ENCODE data around the gene ACSS3.
"Not testable (repeated sequence)": the region's sequence is repeated elsewhere in the genome, so short reads cannot be mapped to it uniquely, and the experiment has no call there.

ACSS3 gene, protein sequence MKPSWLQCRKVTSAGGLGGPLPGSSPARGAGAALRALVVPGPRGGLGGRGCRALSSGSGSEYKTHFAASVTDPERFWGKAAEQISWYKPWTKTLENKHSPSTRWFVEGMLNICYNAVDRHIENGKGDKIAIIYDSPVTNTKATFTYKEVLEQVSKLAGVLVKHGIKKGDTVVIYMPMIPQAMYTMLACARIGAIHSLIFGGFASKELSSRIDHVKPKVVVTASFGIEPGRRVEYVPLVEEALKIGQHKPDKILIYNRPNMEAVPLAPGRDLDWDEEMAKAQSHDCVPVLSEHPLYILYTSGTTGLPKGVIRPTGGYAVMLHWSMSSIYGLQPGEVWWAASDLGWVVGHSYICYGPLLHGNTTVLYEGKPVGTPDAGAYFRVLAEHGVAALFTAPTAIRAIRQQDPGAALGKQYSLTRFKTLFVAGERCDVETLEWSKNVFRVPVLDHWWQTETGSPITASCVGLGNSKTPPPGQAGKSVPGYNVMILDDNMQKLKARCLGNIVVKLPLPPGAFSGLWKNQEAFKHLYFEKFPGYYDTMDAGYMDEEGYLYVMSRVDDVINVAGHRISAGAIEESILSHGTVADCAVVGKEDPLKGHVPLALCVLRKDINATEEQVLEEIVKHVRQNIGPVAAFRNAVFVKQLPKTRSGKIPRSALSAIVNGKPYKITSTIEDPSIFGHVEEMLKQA

GRCh38 chr12:81077686-81078441 lies at the start of gene ACSS3:
TSS of gene ACSS3 (plus strand) at chr12:81078079. CDS start at chr12:81078121, 42 bp downstream.
- DNase-seq: no peak

DNA sequence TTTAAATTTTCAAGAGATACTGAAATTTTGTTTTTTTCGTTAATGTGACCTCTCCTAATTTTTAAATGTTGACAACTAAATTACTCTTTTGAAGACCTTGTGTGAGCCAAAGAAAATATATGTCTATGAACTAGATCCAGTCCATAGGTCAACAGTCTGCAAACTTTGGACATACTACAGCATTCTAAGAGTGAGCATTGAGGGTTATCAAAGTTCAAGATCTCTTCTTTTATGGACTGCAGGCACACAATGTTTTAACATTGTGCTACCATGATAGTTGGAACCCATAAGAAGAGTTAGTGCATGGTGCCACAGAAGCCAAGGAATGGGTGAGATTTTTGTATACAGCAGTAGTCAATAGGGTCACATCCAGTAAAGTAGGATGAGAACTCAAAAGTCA lies 43.0 kb upstream of the ACSS3 start:
- no peak for DNase-seq

- no peak for DNase-seq
These were observed 38.6 kb upstream of the ACSS3 start for GRCh38 chr12:81039231-81039630.

GRCh38 chr12:81043979-81044740 lies 33.7 kb upstream of the ACSS3 start:
- DNase-seq: no peak

DNA sequence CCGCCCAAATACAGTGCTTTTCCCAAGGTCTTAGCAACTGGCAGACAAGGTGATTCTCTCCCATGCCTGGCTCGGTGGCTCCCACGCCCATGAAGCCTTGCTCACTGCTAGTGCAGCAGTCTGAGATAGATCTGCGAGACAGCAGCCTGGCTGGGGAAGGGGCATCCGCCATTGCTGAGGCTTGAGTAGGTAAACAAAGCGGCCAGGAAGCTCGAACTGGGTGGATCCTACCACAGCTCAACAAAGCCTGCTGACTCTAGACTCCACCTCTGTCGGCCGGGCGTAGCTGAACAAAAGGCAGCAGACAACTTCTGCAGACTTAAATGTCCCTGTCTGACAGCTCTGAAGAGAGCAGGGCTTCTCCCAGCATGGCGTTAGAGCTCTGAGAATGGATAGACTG lies 12.9 kb upstream of the ACSS3 start:
- not testable (repeated sequence) for DNase-seq

- DNase-seq: no peak
These were observed 7.0 kb upstream of the ACSS3 start for GRCh38 chr12:81070846-81071245.

DNA sequence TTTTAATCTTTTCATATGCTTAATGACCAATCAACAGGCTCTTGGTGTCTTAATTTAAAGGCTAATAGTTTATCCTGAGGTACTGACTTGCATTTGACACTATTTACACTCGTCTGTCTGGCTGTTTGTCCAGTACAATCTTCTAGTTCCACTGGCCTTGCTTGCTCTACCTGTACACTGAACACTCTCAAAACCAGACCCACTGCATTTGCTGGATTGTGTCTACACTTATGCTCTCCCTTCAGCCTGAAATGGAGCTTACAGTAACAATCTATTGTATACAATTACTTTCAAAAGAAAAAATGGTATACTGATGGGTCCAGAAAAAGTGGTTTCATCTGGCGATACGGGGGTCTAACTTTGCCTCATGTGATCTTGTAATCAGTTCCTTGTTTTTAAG lies 2.3 kb upstream of the ACSS3 start:
- no peak for DNase-seq

DNA sequence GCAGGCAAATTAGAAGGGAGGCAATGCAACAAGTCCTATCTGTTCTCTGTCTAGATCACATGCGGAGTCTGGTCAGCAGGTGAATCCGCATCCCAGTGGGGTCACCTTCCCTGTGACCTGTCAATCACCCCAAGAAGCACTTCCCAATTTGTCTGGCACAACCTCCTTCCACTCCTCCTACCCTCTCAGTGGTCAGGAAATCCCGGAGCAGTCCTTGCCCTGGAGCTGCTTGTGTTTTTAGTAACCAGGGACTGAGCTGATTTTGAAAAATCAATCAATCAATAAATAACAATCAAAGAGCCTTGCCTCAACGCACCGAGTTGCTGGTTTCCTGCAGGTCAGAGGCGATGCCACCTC lies 572 bp upstream of the ACSS3 start:
- DNase-seq: no peak

- DNase-seq: no peak
These were observed 754 bp downstream of the ACSS3 start for GRCh38 chr12:81078469-81079196.

DNA sequence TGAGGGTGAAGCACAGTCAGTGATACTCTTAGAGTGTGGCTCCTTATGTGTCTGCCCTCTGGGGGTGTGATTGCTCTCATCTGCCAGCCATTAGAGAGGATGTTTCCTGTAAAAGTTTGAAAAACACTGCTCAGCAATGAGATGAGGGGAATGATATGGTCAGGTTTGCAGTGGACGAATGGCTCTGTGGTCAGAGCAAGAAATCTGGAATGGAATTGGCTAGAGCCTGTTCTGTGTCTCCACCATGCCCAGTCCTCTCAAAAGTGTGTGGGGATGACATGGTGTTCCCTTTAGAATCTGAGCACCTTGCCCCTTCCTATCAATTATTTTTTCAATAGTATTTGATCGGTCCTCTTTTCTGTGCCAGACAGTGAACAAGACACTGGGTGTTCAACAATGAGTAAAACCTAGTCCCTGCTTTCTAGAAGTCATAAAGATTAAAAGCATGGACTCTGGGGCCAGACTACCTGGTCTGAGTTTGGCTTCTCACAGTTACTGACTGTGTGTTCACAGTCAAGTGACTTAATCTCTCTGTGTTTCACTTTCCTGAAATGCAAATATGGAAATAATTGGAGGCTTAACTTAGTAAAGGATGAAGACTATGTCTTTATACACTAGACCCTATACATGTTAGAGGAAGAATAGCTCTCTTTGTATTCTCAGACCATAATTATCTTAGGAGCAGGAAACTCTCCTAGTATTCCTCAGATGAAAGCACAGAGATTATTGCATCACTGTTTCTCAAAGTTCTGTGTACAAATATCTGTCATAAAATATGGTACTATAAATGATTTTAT lies 1.6 kb downstream of the ACSS3 start:
- DNase-seq: no peak

DNA sequence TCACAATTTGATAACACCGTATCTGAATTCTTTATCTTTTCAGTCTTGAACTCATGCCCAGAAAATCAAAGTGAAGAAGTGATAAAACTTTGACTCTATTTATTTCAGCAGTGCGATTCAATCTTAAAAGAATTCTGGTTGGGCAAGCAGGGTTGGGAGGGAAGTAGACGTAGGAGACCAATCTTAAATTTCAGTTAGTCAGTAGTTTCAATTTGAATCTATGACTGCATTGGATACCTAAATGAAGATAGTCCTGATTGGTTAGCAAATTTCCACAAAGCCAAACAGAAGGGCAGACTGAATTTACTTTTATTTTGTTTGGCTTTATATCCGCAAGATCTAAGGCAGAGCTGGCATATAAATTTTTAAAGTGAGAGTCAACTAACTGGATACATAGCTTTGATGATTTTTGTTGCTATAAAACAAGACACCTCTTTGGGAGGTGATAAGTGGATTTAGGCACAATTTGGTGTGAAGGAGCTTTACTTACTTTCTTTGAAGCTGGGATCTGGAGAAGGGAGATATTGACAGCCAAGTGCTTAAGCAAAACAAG lies 2.6 kb downstream of the ACSS3 start:
- no peak for DNase-seq

- no peak for DNase-seq
These were observed 3.8 kb downstream of the ACSS3 start for GRCh38 chr12:81081726-81082125.

DNA sequence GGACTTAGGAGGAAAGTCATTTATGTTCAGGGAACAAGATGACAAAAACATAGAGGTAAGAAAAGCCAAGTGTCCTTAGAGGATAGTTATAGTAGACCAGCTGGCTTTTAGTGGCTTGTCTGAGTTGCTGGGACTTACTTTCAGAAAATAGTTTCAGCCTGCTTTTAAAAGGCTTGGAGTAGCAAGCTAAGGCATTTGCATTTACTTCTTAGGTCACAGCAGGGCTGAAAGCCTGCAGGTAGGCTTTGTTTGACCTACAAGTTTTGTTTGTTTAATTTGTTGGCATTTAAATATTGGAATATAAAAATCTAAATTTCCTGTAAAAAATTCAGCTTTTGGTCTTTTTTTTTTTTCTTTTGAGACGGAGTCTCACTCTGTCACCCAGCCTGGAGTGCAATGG lies 5.1 kb downstream of the ACSS3 start:
- DNase-seq: no peak

DNA sequence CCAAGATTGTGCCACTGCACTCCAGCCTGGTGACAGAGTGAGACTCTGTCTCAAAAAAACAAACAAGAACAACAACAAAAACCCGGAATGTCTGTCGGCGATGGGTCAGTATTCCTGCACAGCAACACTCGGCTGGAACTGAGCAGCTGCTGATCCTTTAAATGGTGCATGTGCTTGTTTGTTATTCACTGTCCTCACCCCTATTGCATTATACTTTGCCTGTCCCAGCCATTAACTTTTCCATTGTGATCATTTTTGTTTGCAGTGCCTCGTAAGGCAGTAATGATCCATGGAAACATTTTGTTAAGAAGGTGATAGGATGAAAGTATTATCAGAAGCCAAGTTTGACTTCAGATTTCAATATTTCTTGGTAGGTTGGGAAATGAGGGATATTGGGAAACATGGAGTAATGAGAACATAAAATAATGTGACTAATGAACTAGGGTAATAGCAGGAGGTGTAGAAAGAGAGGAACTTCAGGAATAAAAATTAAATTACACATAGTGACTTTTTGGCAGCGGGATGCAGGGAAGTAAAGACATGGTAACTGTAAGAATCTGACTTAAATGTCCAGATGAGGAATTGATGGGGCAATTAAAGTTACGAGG lies 6.1 kb downstream of the ACSS3 start:
- no peak for DNase-seq

DNA sequence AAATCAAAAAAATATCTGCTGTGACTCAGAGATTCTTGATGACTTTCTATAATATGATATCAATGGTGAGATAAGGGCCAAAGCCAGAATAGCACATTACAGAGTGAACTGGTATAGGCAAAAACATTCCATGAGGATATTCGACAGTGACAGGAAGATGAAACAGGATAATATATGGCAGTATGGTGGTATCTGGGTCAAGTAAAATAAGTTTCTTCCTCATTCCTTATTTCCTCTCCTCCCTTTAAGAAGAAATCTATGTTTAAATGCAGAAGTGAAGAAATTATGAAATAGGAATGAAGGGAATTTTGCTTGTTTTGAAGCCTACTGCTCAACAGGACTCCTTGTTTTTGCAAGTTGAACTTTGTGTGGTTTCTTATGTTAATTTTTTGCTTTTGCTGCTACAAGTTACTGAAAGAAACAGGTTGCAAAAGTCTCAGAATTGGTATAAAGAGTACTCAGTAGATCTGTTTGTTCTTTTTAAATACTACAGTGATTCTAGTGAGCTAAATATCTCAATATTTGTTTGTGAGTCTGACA lies 7.0 kb downstream of the ACSS3 start:
- no peak for DNase-seq

DNA sequence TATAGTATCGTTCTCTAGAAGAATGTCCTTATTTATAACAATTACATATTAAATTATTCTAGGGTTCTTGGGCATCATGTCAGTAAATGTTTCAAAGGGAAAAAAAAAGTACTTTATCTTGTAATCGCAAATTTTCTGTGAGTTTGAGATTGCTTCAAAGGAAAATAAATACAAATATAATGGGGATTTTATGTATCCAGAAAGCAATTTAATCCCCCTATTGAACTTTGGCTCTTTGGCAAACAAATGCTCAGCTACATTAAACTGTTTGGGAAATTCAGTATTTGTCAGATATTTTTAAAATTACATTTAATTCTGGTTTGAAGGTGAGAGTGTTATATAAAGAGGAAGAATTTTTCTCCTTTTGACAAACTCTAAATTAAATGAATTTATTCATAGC lies 8.0 kb downstream of the ACSS3 start:
- no peak for DNase-seq

DNA sequence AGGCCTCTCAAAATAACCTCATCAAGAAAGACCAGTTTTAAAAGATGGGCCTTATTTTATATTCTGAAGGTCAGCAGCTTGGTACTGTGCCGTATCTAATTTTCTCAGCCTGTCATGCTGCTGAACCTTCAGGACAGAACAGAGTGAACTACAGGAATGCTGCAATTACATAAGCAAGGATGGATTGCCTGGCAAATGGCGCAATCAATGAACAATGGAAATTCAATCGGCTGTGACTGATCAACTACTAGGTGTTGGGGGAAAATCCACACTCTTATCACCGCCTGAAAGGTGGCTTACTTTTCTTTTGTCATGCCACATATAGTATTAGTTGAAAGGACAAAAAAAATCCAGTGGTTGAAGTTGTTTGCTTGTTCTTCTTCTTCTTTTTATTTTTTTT lies 8.5 kb downstream of the ACSS3 start:
- no peak for DNase-seq

- DNase-seq: no peak
These were observed 10.3 kb downstream of the ACSS3 start for GRCh38 chr12:81088221-81088620.

DNA sequence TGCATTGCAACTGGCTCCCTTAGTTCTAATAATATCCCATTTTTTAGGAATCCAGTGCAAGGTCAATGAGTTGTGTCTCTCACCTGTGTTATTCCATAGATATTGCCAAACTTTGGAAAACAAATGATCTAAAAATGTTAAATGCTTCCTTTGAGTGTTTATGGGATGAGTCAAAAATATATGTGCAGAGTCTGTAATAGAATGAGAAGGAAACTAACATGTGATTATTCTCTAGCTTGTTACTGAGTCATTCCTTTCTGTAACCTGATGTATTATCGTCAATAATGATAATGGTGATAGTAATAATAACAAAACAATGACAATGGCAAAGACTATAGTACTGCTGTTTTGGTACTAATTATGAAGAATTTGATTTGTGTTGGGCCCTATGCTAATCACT lies 11.5 kb downstream of the ACSS3 start:
- no peak for DNase-seq

DNA sequence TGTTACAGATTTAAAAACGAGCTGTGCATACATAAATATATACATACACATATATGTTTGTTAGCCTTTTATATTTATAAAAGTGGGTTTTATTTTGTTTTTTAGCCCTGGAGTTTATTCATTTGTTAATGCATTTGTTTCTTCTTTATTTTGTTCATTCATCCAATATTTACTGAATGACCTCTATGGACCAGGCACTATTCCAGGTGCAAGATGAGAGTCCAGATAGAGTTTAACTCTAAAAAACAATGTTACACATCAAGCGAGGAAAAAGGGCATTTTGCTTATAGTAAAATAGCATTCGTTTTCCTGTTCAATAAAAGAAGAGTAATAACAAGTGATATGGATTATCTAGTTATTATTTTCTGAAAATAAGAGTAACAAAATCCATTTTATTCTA lies 14.2 kb downstream of the ACSS3 start:
- DNase-seq: no peak
